ENCODE data around the gene SPINK1.
"Not testable (repeated sequence)": the region's sequence is repeated elsewhere in the genome, so short reads cannot be mapped to it uniquely, and the experiment has no call there.

Gene SPINK1

DNA sequence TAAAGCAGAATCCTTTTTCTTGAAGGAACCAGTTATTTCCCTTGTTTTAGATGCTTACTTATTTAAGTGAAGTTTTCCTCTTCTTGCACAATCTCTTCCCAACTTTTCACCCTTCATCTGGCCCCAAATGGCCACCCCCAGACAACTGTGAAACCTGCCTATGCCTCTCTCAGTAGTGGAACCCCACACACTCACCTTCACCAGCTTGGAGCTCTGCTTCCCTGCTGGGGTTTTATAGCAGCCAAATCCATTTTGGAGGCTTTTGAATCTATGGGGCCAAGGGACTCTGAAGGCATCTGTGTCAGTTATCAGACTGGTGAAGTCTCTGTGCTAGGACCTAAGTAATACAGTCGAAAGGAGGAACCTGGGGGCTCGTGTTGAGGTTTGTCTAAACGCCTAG is 22.9 kb upstream of the SPINK1 start:
- no peak for DNase-seq

DNA sequence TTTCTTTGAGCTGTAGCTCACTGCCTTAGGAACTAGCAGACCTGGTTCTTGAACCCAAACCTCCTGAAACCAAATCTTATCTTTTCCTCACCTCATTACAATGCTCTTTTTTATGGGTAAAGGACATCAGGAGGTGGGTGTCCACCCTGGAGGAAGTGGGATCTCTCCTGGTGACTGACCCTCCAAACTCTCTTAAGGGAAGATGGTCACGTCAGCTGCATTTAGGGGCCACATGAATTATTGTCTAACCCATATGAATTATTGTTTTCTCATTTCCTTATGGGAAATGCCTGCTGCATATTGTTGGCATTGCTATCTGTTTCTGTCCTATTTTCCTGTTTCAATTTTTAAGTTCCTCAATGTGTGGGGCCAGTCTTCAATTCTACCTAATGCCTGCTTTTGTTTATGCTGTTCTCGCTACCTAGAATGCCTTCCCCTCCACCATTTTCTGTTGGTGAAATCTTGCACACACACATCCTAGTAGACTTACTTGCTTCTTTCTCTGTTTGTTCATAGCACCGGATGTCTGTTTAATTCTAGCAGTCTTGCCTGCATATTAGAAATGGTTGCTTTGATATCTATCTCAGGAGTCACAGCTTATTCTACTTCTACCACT is 22.0 kb upstream of the SPINK1 start:
- DNase-seq, result no peak

DNA sequence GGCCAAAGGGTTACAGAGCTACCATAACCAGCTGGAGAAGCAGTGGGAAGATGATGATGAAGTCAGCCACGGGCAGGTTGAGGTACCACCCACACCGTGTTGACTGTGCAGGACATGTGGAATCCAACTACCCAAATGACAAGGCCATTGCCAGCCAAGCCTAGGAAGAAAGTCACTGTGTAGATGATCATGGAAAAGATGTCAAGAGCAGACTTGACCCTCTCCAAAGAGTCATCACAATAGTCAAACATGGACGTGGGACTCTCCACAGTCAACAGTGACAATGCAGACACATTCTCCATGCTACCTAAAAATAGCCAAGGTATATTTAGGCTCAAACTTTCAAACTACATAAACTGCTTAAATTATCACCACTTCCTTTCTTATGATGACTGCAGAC is 20.9 kb upstream of the SPINK1 start:
- DNase-seq, result no peak

DNA sequence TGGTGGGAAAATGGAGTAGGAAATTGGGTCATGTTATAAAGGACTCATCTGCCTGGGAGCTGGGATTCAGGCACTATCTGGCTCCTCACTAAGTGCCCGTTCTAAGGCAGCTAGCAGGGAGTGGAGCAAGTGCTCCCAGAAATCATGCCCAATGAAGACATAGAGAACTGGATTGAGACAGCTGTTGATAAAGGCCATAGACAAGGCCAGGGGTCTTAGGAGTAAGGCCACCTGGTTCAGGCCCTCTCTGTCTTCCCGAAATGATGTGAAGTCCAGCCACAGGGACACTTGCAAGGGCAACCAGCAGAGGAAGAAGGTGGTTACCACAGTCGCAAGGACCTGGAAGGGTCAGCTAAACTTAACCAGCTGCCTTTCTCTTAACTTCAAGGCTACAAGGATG is 20.1 kb upstream of the SPINK1 start:
- no peak for DNase-seq

DNA sequence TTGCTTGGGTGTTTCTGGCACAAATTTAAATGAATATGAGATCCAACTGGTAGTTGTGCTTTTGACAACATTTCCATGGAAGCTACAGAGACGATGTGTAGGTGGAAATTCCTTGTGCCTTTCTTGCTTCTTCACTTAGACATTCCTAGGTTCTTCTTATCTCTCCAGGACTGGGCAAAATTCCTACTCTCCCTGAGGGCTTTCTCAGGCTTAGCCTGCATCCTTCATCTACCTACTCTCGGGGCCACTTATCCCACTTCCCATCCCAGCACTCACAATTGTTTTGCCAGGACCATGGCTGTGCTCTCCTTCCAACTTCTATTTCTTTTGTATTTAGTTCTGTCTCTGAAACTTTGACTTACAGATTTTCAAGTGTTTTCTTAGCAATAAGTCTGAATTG is 17.8 kb upstream of the SPINK1 start:
- DNase-seq, result no peak

- no peak for DNase-seq
These were observed 14.1 kb upstream of the SPINK1 start for GRCh38 chr5:147845618-147846017.

DNA sequence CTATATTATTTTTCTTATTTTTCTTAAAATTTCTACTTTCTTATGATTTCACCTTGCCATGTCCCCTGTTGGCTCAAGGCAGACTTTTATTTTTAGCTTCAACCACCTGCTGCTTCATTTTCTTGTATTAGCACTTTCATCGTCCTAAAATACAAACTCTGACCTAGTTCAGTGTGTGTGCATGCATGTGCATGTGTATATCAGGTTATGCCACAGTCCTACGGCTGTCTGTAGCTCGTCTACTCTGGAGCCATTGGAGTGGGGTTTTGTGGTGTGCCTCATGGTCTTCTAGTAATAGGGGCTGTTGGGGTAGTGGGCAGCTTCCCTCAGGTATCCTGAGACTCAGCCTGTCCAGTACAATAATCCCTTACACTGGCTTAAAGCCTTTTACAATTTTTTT is 13.4 kb upstream of the SPINK1 start:
- no peak for DNase-seq

- no peak for DNase-seq
These were observed 11.4 kb upstream of the SPINK1 start for GRCh38 chr5:147842869-147843268.

DNA sequence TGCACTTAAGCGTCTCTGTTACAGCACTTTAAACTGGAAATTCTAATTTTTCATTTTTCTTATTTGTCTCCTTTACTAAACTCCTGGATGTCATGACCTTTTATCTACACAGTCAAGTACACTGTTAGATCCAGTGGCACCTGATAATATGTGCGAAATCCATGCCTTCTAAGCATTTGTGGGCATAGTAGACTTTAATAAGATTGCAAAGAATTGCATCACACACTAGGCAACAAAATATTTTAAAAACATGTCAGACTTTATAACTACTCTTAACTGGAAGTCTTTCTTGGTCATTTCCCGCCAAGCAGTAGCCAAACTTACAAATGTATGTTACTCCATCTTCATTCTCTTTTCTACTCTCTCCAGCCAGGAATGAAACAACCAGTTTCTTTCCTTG is 5.0 kb upstream of the SPINK1 start:
- DNase-seq, result no peak

DNA sequence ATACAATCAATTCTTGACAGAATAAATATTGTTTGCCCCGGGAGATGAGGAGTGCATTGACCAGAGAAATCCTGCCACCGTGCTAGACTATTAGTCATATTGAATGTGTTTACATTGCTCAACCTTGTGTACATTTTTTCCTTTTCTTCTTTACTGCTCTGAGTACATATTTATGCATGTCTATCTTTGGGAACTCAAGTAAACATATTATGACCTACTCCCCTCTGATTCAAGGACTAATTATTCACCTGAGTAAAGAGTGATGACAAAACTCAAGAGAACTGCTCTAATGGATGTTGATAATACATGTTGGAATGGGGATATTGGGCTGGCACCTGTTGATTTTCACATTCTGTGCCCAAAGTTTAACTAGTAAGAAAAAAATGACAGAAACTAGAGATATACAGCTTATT is 3.9 kb upstream of the SPINK1 start:
- no peak for DNase-seq

GRCh38 chr5:147832541-147832940 is 1.1 kb upstream of the SPINK1 start:
- no peak for DNase-seq

GRCh38 chr5:147830035-147830434 is 1.4 kb downstream of the SPINK1 start:
- no peak for DNase-seq

DNA sequence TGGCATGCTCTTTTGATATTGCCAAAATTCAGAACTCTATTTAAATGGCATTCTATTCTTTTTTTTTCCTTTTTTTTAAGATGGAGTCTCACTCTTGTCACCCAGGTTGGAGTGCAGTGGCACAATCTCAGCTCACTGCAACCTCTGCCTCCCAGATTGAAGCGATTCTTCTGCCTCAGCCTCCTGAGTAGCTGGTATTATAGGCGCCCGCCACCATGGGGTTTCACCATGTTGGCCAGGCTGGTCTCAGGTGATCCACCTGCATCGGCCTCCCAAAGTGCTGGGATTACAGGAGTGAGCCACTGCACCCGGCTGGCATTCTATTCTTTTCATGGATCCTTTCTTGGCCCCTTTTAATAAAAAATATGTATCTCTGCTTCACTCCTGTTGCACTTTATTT is 4.5 kb downstream of the SPINK1 start:
- not testable (repeated sequence) for DNase-seq

DNA sequence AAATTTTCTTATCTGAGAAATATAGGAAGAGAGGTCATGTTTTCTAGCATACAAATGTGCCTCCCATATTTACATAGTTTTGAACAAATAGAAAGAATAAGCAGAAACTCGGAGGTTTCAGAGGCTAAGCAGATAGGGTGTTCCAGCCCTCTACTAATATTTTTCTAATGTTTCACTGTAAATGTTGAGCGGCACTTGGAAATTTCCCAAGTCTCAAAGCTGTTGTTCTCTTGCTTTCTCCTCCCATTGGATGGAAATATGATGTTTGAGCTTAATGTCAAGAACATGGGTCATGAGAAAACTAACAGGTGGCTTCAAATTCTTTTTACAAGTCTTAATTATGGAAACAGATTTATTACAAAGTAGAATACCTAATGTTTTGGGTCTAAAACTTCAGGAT is 5.1 kb downstream of the SPINK1 start:
- DNase-seq, result no peak

GRCh38 chr5:147822686-147823491 is 8.6 kb downstream of the SPINK1 start:
- peak; percentile 82 to 83 for DNase-seq

- not testable (repeated sequence) for DNase-seq
These were observed 9.2 kb downstream of the SPINK1 start for GRCh38 chr5:147822222-147822621.

GRCh38 chr5:147821766-147822165 is 9.7 kb downstream of the SPINK1 start:
- DNase-seq, result no peak

- DNase-seq, result no peak
These were observed 12.2 kb downstream of the SPINK1 start for GRCh38 chr5:147819261-147819770.

GRCh38 chr5:147818290-147818689 is 13.2 kb downstream of the SPINK1 start:
- no peak for DNase-seq

- no peak for DNase-seq
These were observed 17.8 kb downstream of the SPINK1 start for GRCh38 chr5:147813696-147814095.

- DNase-seq, result no peak
These were observed 21.4 kb downstream of the SPINK1 start for GRCh38 chr5:147809830-147810666.

DNA sequence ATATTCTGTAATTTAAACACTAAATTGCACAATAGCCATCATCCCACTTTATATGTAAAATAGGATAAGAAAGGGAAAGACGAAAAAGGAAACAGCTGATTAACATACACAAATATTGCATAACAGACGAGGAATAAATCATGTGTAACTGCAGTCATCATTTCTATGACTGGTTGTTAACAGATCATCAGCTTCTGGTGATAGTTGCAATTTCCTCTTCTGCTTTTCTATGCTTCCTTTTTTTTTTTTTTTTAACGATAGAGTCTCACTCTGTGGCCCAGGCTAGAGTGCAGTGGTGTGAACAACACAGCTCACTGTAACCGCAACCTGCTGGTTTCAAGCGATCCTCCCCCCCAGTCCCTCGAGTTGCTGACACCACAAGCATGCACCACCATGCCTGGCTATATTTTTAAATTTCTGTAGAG is 26.4 kb downstream of the SPINK1 start:
- DNase-seq, result peak; percentile 93 to 95

DNA sequence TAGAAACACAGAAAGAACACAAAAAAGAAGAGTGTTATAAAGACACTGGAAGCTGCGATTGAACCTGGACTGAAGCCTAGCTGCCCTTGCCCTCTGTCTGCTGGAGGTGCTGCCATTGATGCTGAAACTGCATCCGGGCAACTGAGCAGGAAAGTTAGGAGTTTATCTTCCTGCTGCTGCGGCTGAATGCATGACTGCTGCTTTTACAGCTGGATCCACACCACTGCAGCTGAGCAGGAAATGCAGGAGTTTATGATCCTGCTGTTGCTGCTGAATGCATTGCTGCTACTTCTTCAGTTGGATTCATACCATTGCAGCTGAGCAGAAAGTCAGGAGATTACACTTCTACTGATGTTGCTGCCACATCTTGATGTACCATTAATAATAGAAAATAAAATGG is 27.1 kb downstream of the SPINK1 start:
- DNase-seq, result no peak

DNA sequence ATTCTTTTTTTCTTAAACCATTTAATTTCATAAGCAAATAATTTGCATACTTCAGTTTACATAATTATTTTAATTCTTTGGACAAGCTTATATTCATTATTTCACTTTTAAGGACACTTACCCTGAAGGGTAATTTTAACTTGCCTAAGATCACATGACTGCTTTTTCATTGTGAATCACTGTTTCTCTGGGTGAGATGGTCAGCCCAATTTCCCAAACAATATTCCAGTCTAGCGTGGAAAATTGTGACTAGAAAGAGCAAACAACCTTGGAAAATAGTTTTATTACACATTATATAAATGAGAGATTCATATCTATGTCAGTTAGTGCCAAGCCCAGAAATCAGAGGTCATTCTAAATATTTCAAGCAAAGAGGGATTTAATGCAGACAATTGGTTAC is 27.5 kb downstream of the SPINK1 start:
- no peak for DNase-seq

All from Kasumi-1 (cell line).